Liver (tissue), 9 donors: Measurements from ENCODE around the gene CACNA1D. TPM values are rescaled to one million over a fixed set of nuclear protein-coding genes. Genes with fewer than 3 reads are reported as not detected.
A peak's percentile ranks its signal among the peaks of the same experiment; 100 is the strongest.

Experiments used
- DNase-seq: peaks from one replicate; pipeline ENCODE4 v3.0.0-alpha.2; 2017; ENCODE audit warnings: low spot score
- H3K27ac ChIP-seq, 2 donors: one replicate each; pipeline ENCODE4 v1.7.0; 2013; ENCODE audit warnings: inconsistent platforms in 2 of 2, low read length in 2 of 2, control low read depth in 1 of 2, low read depth in 1 of 2, mild to moderate bottlenecking in 1 of 2
- H3K27me3 ChIP-seq, 4 donors: one replicate each; pipeline versions ENCODE4 v1.6.1 to v1.7.0; 2013; ENCODE audit warnings: low read length in 3 of 4, inconsistent platforms in 1 of 4, mild to moderate bottlenecking in 1 of 4, moderate library complexity in 1 of 4; ENCODE audit not compliant: control insufficient read depth in 4 of 4, insufficient read depth in 4 of 4
- H3K36me3 ChIP-seq, 4 donors: one replicate each; pipeline versions ENCODE4 v1.6.1 to v1.7.0; 2013; ENCODE audit warnings: low read length in 3 of 4, mild to moderate bottlenecking in 3 of 4, low read depth in 1 of 4, moderate library complexity in 1 of 4; ENCODE audit not compliant: control insufficient read depth in 4 of 4, insufficient read depth in 3 of 4
- H3K4me1 ChIP-seq, 4 donors: one replicate each; pipeline versions ENCODE4 v1.6.1 to v1.7.0; 2013; ENCODE audit warnings: low read length in 3 of 4, mild to moderate bottlenecking in 3 of 4, moderate library complexity in 1 of 4; ENCODE audit not compliant: control insufficient read depth in 4 of 4, insufficient read depth in 4 of 4
- H3K4me3 ChIP-seq, 3 donors: one replicate each; pipeline versions ENCODE4 v1.6.1 to v1.7.0; 2013; ENCODE audit warnings: low read length in 3 of 3, control low read depth in 1 of 3, low read depth in 1 of 3, mild to moderate bottlenecking in 1 of 3
- H3K9ac ChIP-seq, 2 donors: one replicate each; pipeline ENCODE4 v1.7.0; 2013; ENCODE audit warnings: low read length in 2 of 2, mild to moderate bottlenecking in 2 of 2, moderate library complexity in 2 of 2, control low read depth in 1 of 2, low read depth in 1 of 2
- H3K9me3 ChIP-seq, 4 donors: one replicate each; pipeline versions ENCODE4 v1.6.1 to v1.7.0; 2013; ENCODE audit warnings: low read length in 3 of 4; ENCODE audit not compliant: control insufficient read depth in 4 of 4
- CTCF ChIP-seq: fragments of 150-350 bp; IDR thresholded peaks from 2 replicates; pipeline ENCODE4 v1.5.1; 2017; ENCODE audit warnings: improper control_type of control experiment, low read depth, low read length; ENCODE audit not compliant: missing input control
- EGR1 ChIP-seq, 2 donors: IDR thresholded peaks; 2 replicates each; pipeline ENCODE4 v1.6.1; 2016 to 2018; ENCODE audit warnings: antibody characterized with exemption in 2 of 2, low read depth in 2 of 2
- FOXA1 ChIP-seq: IDR thresholded peaks from 2 replicates; pipeline ENCODE4 v1.6.1; 2016; ENCODE audit warnings: antibody characterized with exemption
- FOXA2 ChIP-seq: IDR thresholded peaks from 2 replicates; pipeline ENCODE4 v1.6.1; 2016; ENCODE audit warnings: antibody characterized with exemption
- GABPA ChIP-seq, 2 donors: IDR thresholded peaks in 1 of 2; conservative IDR thresholded peaks in 1 of 2; 2 replicates each; pipeline ENCODE4 v1.6.1; 2016; ENCODE audit warnings: antibody characterized with exemption in 2 of 2, mild to moderate bottlenecking in 1 of 2, moderate library complexity in 1 of 2
- HNF4A ChIP-seq, 2 donors: conservative IDR thresholded peaks; 2 replicates each; pipeline ENCODE4 v1.6.1; 2016; ENCODE audit warnings: antibody characterized with exemption in 2 of 2, mild to moderate bottlenecking in 2 of 2
- JUND ChIP-seq, 2 donors: IDR thresholded peaks; 2 replicates each; pipeline ENCODE4 v1.6.1; 2016; ENCODE audit warnings: antibody characterized with exemption in 2 of 2
- MAX ChIP-seq: IDR thresholded peaks from 2 replicates; pipeline ENCODE4 v1.6.1; 2016; ENCODE audit warnings: antibody characterized with exemption
- RAD21 ChIP-seq, 2 donors: IDR thresholded peaks; 2 replicates each; pipeline ENCODE4 v1.6.1; 2016; ENCODE audit warnings: antibody characterized with exemption in 2 of 2, mild to moderate bottlenecking in 2 of 2
- SP1 ChIP-seq: IDR thresholded peaks from 2 replicates; pipeline ENCODE4 v1.6.1; 2018; ENCODE audit warnings: antibody characterized with exemption, mild to moderate bottlenecking
- YY1 ChIP-seq: IDR thresholded peaks from 2 replicates; pipeline ENCODE4 v1.6.1; 2016; ENCODE audit warnings: antibody characterized with exemption, mild to moderate bottlenecking
- WGBS: extraction: QIAGEN DNeasy Blood & Tissue Kit; methylation state at CpG from one replicate; pipeline ENCODE4 v1.1.7; 2013; 5-methylcytosine and 5-hydroxymethylcytosine counted together
- polyA plus RNA-seq, 2 donors: library from polyadenylated mRNA; stranded (reverse) in 1 of 2; unstranded in 1 of 2; fragments of 200-250 nt in 1 of 2; fragments of >200 nt in 1 of 2; fragmentation: Nextera tagmentation in 1 of 2; extraction: Ambion mirVana in 1 of 2; gene quantifications; one replicate each; pipeline versions ENCODE4 v1.2.1 to v1.2.3, GENCODE V29; 2013 to 2015
- total RNA-seq, 2 donors: library from RNA; depleted of rRNA; stranded (reverse); fragments of >200 nt; gene quantifications; one replicate each; pipeline ENCODE4 v1.2.3, GENCODE V29; 2014
- donor health status: healthy.
- donor health status: healthy.
- donor health status: healthy.
- donor health status: healthy.
- donor health status: healthy.

CACNA1D gene
- total and polyA plus RNA-seq, 4 donors: 1.8 to 18.9 (median 3.4) TPM

GRCh38 chr3:53818221-53819162 lies 324.1 kb downstream of the CACNA1D start:
- H3K27ac ChIP-seq: no peak overlapping the region
- H3K27me3 ChIP-seq: no peaks in the 10 kb centered on the region
- peaks cover 15 to 74% (median 46%) of the 10 kb centered on the region in 4 donors for H3K36me3 ChIP-seq
- H3K4me3 ChIP-seq: no peak overlapping the region
- TF ChIP-seq JUND (IDR thresholded peaks at IDR 0.05) (no peak), FOXA1 (no peak), HNF4A (conservative IDR thresholded peaks at IDR 0.05) (peak; percentile 48 to 49)
- WGBS: 74% methylated on average over 14 of the region's 14 CpGs
- no peak overlapping the region for H3K9ac ChIP-seq
- DNase-seq: no peak
- H3K9me3 ChIP-seq: no peaks in the 10 kb centered on the region
- H3K4me1 ChIP-seq: peaks cover 0 to 7% (median 0%) of the 10 kb centered on the region in 4 donors

GRCh38 chr3:53819163-53819868 lies 324.9 kb downstream of the CACNA1D start:
- Histone ChIP-seq H3K4me1 (peaks cover 0 to 7% (median 0%) of the 10 kb centered on the region in 4 donors), H3K27me3 (no peaks in the 10 kb centered on the region), H3K36me3 (peaks cover 15 to 74% (median 46%) of the 10 kb centered on the region in 4 donors), H3K9me3 (no peaks in the 10 kb centered on the region), H3K27ac (no peak overlapping the region), H3K9ac (no peak overlapping the region), H3K4me3 (no peak overlapping the region)
- 95% methylated on average over 14 of the region's 14 CpGs for WGBS
- DNase-seq: no peak
- TF ChIP-seq EGR1 (IDR thresholded peaks at IDR 0.05; ENCODE audit: low read depth in 2 of 2): no peak
- TF ChIP-seq RAD21 (IDR thresholded peaks at IDR 0.05): no peak
- TF ChIP-seq YY1: no peak

- Histone ChIP-seq H3K4me1 (peaks cover 0 to 7% (median 0%) of the 10 kb centered on the region in 4 donors), H3K27ac (no peak overlapping the region), H3K27me3 (no peaks in the 10 kb centered on the region), H3K4me3 (no peak overlapping the region), H3K9ac (no peak overlapping the region), H3K9me3 (no peaks in the 10 kb centered on the region), H3K36me3 (peaks cover 15 to 71% (median 44%) of the 10 kb centered on the region in 4 donors)
- WGBS: 97% methylated on average over 5 of the region's 5 CpGs
- no peak for DNase-seq
- no peak for TF ChIP-seq JUND (IDR thresholded peaks at IDR 0.05)
- TF ChIP-seq MAX: no peak
- TF ChIP-seq RAD21 (IDR thresholded peaks at IDR 0.05): no peak
- no peak for TF ChIP-seq SP1
- TF ChIP-seq GABPA (IDR thresholded peaks at IDR 0.05 in 1 of 2, conservative IDR thresholded peaks at IDR 0.05 in 1 of 2): no peak
- no peak for TF ChIP-seq EGR1 (IDR thresholded peaks at IDR 0.05; ENCODE audit: low read depth in 2 of 2)
- TF ChIP-seq FOXA2: no peak
- no peak for TF ChIP-seq CTCF
- no peak for TF ChIP-seq FOXA1
These were observed 325.7 kb downstream of the CACNA1D start for GRCh38 chr3:53820084-53820483.
